GM12873 (cell line): ENCODE data around the gene CXCL1.

ENCODE experiments used
- CTCF ChIP-seq: IDR thresholded peaks from 2 replicates; pipeline ENCODE4 v1.5.1; 2012; ENCODE audit warnings: low read depth, mild to moderate bottlenecking, moderate library complexity, low read length, control low read depth; ENCODE audit not compliant: insufficient read depth; ENCODE audit errors: missing control alignments

The CXCL1 gene

GRCh38 chr4:73869130-73870055 lies at the start of gene CXCL1:
Gene CXCL1 (plus strand): TSS chr4:73869393. CDS start chr4:73869471, 78 bp downstream.
- TF ChIP-seq CTCF: no peak

- no peak for TF ChIP-seq CTCF
Observed at GRCh38 chr4:73821325-73821724, 47.9 kb upstream of the CXCL1 start.

GRCh38 chr4:73822389-73822788 lies 46.8 kb upstream of the CXCL1 start:
- no peak for TF ChIP-seq CTCF

GRCh38 chr4:73822812-73823504 lies 46.2 kb upstream of the CXCL1 start:
- TF ChIP-seq CTCF: no peak

- TF ChIP-seq CTCF: no peak
Observed at GRCh38 chr4:73823760-73824159, 45.4 kb upstream of the CXCL1 start.

- no peak for TF ChIP-seq CTCF
Observed at GRCh38 chr4:73828956-73829355, 40.2 kb upstream of the CXCL1 start.

- no peak for TF ChIP-seq CTCF
Observed at GRCh38 chr4:73831569-73831968, 37.6 kb upstream of the CXCL1 start.
